22Rv1 (cell line): Measurements from ENCODE around the gene MPZL2.
A peak's percentile ranks its signal among the peaks of the same experiment; 100 is the strongest.

Experiments
- H3K27ac ChIP-seq: fragments of 450-650 bp; 2 replicates; pipeline ENCODE4 v1.5.1; 2017
- ZFX ChIP-seq: fragments of 450-650 bp; IDR thresholded peaks from 2 replicates; pipeline ENCODE4 v1.6.1; 2017; ENCODE audit warnings: antibody characterized with exemption, borderline replicate concordance
- TF ChIP-seq, protein P1 (sequence below): fragments of 450-650 bp; IDR thresholded peaks from 2 replicates; pipeline ENCODE4 v1.5.1; 2017; ENCODE audit warnings: mild to moderate bottlenecking

MPZL2 gene

DNA sequence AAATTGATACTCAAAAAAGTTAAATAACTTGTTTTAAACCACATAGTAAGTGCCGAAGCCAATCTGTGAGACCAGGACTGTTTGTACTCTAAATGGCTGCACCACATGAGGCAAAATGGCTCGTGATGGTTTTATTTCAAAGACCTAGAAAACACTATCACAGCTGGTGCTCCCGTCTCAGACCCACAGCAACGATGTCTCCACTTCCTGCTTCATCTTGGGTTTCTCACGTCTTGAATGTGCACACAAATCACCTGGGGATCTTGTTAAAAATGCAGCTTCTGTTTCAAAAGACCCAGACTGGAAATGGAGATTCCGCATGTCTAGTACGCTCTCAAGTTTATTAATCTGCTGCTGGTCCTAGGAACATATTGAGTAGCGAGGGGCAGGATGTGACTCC, 41.6 kb upstream of the MPZL2 start:
- no peak for TF ChIP-seq ZFX
- TF ChIP-seq, protein P1, sequence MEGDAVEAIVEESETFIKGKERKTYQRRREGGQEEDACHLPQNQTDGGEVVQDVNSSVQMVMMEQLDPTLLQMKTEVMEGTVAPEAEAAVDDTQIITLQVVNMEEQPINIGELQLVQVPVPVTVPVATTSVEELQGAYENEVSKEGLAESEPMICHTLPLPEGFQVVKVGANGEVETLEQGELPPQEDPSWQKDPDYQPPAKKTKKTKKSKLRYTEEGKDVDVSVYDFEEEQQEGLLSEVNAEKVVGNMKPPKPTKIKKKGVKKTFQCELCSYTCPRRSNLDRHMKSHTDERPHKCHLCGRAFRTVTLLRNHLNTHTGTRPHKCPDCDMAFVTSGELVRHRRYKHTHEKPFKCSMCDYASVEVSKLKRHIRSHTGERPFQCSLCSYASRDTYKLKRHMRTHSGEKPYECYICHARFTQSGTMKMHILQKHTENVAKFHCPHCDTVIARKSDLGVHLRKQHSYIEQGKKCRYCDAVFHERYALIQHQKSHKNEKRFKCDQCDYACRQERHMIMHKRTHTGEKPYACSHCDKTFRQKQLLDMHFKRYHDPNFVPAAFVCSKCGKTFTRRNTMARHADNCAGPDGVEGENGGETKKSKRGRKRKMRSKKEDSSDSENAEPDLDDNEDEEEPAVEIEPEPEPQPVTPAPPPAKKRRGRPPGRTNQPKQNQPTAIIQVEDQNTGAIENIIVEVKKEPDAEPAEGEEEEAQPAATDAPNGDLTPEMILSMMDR = no peak
- no peak overlapping the region for H3K27ac ChIP-seq

DNA sequence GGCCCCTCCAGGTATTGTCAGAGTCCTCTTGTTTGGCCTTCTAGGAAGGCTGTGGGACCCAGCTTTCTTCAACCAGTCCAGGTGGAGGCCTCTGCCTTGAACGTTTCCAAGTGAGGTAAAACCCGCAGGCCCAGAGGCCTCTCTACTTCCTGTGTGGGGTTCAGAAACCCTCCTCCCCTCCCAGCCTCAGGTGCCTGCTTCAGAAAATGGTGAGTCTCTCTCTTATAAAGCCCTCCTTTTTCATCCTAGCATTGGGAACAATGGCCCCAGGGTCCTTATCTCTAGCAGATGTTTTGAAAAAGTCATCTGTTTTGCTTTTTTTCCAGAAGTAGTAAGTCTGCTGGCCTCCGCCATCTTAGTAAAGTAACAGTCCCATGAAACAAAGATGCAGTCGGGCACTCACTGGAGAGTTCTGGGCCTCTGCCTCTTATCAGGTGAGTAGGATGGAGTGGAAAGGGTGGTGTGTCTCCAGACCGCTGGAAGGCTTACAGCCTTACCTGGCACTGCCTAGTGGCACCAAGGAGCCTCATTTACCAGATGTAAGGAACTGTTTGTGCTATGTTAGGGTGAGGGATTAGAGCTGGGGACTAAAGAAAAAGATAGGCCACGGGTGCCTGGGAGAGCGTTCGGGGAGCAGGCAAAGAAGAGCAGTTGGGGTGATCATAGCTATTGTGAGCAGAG, 40.6 kb upstream of the MPZL2 start, which contains the start of gene CD3E:
TSS of gene CD3E (plus strand) at position 163 of the 681 bp plus-strand sequence. CDS start at position 386, 223 bp downstream.
- no peak within 1 kb of the TSS for H3K27ac ChIP-seq
- no peak for TF ChIP-seq ZFX
- TF ChIP-seq, protein P1 = no peak

DNA sequence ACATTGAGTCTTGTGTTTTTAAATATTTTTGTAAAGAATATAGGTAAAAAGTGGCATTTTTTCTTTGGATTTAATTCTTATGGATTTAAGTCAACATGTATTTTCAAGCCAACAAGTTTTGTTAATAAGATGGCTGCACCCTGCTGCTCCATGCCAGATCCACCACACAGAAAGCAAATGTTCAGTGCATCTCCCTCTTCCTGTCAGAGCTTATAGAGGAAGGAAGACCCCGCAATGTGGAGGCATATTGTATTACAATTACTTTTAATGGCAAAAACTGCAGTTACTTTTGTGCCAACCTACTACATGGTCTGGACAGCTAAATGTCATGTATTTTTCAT, 40.1 kb upstream of the MPZL2 start:
- TF ChIP-seq ZFX = no peak
- TF ChIP-seq, protein P1 = no peak
- H3K27ac ChIP-seq = no peak overlapping the region

DNA sequence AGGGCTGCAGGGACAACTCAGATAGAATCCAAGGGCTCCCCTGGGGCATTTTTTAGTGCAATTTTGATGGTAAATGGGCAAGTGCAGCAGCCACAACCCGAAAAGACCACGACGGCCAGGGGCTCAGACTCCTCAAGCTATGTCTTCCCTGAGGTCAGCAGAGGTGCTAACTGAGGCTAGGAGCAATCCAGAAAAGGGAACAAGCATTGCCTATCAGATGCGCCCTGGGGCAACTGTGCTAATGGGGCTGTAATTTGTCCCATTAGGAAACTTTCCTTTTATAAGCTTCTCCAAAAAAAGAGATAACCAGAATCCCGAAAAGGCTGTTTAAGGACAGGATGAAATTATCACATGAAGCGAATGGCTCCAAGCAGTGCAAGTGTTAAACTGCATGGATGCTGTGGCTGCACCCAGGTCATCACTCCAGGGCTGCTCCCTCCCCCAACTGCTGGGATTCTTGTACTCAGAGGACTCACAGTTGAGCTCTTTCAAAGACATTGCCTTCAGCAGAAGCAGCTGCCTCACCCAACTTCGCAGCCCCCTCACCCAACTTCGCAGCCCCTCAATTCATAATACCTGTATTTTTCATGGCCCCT, 37.6 kb upstream of the MPZL2 start:
- H3K27ac ChIP-seq = no peak overlapping the region

DNA sequence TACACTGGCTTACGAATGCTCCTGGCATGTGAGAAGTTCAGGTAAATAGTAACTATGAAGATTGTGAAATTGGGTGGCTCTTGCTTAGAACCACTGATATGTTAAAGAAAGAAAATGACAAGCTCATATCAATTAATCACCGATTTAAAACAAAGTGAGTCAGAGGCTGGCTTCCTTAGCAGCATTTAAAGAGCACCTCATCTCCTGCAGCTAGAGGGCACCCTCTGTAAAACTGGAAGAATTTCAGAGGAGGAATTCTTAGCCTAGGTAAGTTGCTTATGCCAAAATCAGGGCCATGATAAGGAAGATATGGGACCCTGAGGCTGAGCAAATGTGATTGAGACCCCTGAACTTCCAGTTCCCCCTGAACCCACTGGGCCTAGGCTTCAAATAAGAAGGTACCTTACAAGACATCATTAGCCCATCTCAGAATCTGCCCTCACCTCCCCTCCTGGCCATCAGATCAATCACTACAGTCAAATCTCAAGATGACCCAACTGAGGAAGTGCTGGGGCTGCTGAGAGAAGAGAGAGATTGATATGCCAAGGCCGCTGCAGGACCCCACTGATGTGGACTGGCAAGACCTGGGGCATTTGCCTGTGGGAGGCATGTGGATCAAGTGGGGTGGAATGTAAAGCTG, 31.8 kb upstream of the MPZL2 start:
- no peak overlapping the region for H3K27ac ChIP-seq
- no peak for TF ChIP-seq ZFX
- TF ChIP-seq, protein P1 = peak; percentile 81

More for the DNA sequence above, 37.6 kb upstream of the MPZL2 start:
- TF ChIP-seq ZFX = no peak
- TF ChIP-seq, protein P1 = no peak

- H3K27ac ChIP-seq = no peak overlapping the region
- TF ChIP-seq ZFX = no peak
- TF ChIP-seq, protein P1 = no peak
Observed at GRCh38 chr11:118295199-118295598, 31.1 kb upstream of the MPZL2 start.

- TF ChIP-seq, protein P1 = no peak
- no peak for TF ChIP-seq ZFX
- H3K27ac ChIP-seq = no peak overlapping the region
Observed at GRCh38 chr11:118294053-118294452, 30.0 kb upstream of the MPZL2 start.
